ENCODE measurements around the gene NAA15.
"Not testable (repeated sequence)": the region's sequence is repeated elsewhere in the genome, so short reads cannot be mapped to it uniquely, and the experiment has no call there.

Gene NAA15

GRCh38 chr4:139301113-139301820, at the start of gene NAA15:
Gene NAA15 (plus strand): TSS chr4:139301505. CDS start chr4:139301778, 273 bp downstream.
- in situ Hi-C loops (cut with MboI; ENCODE audit: low sequenced_read_pairs), result no loop called here

- in situ Hi-C loops (cut with MboI; ENCODE audit: low sequenced_read_pairs), result no loop called here
Measured at GRCh38 chr4:139253046-139253445, 48.3 kb upstream of the NAA15 start.

GRCh38 chr4:139253713-139254112, 47.6 kb upstream of the NAA15 start:
- in situ Hi-C loops (cut with MboI; ENCODE audit: low sequenced_read_pairs), result no loop called here

GRCh38 chr4:139255581-139255980, 45.7 kb upstream of the NAA15 start:
- in situ Hi-C loops (cut with MboI; ENCODE audit: low sequenced_read_pairs), result not testable (repeated sequence)

GRCh38 chr4:139256349-139256748, 45.0 kb upstream of the NAA15 start:
- in situ Hi-C loops (cut with MboI; ENCODE audit: low sequenced_read_pairs), result no loop called here

GRCh38 chr4:139265654-139266053, 35.7 kb upstream of the NAA15 start:
- in situ Hi-C loops (cut with MboI; ENCODE audit: low sequenced_read_pairs), result no loop called here

GRCh38 chr4:139266208-139266582, 35.1 kb upstream of the NAA15 start:
- in situ Hi-C loops (cut with MboI; ENCODE audit: low sequenced_read_pairs), result no loop called here

GRCh38 chr4:139266583-139267257, 34.6 kb upstream of the NAA15 start:
- in situ Hi-C loops (cut with MboI; ENCODE audit: low sequenced_read_pairs), result no loop called here

- in situ Hi-C loops (cut with MboI; ENCODE audit: low sequenced_read_pairs), result no loop called here
Measured at GRCh38 chr4:139267301-139267700, 34.0 kb upstream of the NAA15 start.

GRCh38 chr4:139273835-139274234, 27.5 kb upstream of the NAA15 start:
- in situ Hi-C loops (cut with MboI; ENCODE audit: low sequenced_read_pairs), result no loop called here

GRCh38 chr4:139274790-139275189, 26.5 kb upstream of the NAA15 start:
- in situ Hi-C loops (cut with MboI; ENCODE audit: low sequenced_read_pairs), result no loop called here

- in situ Hi-C loops (cut with MboI; ENCODE audit: low sequenced_read_pairs), result no loop called here
Measured at GRCh38 chr4:139275281-139275735, 26.0 kb upstream of the NAA15 start.

GRCh38 chr4:139278485-139278884, 22.8 kb upstream of the NAA15 start:
- in situ Hi-C loops (cut with MboI; ENCODE audit: low sequenced_read_pairs), result no loop called here

GRCh38 chr4:139278912-139279759, 22.2 kb upstream of the NAA15 start:
- in situ Hi-C loops (cut with MboI; ENCODE audit: low sequenced_read_pairs), result no loop called here

- in situ Hi-C loops (cut with MboI; ENCODE audit: low sequenced_read_pairs), result no loop called here
Measured at GRCh38 chr4:139279760-139280620, 21.3 kb upstream of the NAA15 start, which contains the start of gene MGARP. Gene MGARP (minus strand): TSS chr4:139280225. CDS start chr4:139280158, 67 bp downstream.

GRCh38 chr4:139282065-139282720, 19.1 kb upstream of the NAA15 start:
- in situ Hi-C loops (cut with MboI; ENCODE audit: low sequenced_read_pairs), result no loop called here

- in situ Hi-C loops (cut with MboI; ENCODE audit: low sequenced_read_pairs), result no loop called here
Measured at GRCh38 chr4:139282721-139283075, 18.6 kb upstream of the NAA15 start.

- in situ Hi-C loops (cut with MboI; ENCODE audit: low sequenced_read_pairs), result no loop called here
Measured at GRCh38 chr4:139286186-139286698, 15.1 kb upstream of the NAA15 start.

- in situ Hi-C loops (cut with MboI; ENCODE audit: low sequenced_read_pairs), result no loop called here
Measured at GRCh38 chr4:139295206-139295941, 5.9 kb upstream of the NAA15 start.

Measured in HL-60/S4 (cell line).